ENCODE results near the gene URAD.
"Not testable (repeated sequence)": the region's sequence is repeated elsewhere in the genome, so short reads cannot be mapped to it uniquely, and the experiment has no call there.

The URAD gene, protein sequence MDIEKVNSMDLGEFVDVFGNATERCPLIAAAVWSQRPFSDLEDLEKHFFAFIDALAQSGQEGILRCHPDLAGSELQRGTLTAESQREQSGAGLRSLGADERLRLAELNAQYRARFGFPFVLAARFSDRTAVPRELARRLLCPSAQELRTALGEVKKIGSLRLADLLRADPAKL

DNA sequence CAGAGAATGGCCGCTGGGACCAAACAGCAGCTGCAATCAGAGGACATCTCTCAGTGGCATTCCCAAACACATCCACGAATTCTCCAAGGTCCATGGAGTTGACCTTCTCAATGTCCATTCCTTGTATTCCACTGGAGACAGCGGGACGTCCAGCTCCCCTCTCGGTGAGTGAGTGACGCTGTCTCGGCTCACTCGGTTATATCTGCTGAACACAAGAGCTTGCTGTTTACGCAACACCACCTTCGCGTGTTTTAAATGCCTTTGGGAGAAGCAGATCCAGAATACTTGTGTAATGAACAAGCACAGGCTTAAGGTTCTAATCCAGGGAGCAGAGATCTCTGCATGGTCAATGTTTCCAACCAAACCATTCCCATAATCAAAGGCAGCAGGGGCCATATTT is at the start of gene URAD:
TSS of gene URAD (minus strand) at position 174 of the 400 bp plus-strand sequence. CDS start at position 118, 56 bp downstream.
- no peak within 1 kb of the TSS for H3K27ac Mint-ChIP-seq
- H3K27me3 Mint-ChIP-seq, result peaks cover 8% of the 10 kb centered on the region
- no peaks in the 10 kb centered on the region for H3K4me1 Mint-ChIP-seq (ENCODE audit: low read depth)
- H3K36me3 Mint-ChIP-seq (ENCODE audit: low read depth), result no peaks in the 10 kb centered on the region
- H3K9me3 Mint-ChIP-seq, result no peaks in the 10 kb centered on the region
- no peak within 1 kb of the TSS for H3K4me3 Mint-ChIP-seq
- intact Hi-C loops (cut with micrococcal nuclease), result loop anchor here (10.0 kb wide), 1 partner anchor 1014 kb away; no protein-coding TSS in a partner anchor

DNA sequence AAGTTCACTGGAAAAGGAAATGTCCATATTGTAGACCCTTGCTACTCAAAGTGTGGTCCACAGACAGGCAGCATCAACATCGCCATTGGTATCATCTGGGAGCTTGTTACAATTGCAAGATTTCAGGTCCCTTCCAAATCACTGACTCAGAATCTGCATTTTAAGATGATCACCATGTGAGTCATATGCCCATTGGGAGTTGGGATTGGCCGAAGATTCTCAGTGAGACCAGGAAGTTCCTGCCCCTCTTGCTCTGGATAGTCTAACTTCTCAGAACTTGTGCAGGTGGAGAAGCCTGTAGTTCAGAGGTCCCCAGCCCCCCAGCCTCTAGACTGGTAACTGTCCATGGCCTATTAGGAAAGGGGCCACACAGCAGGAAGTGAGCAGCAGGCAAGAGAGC is 48.9 kb upstream of the URAD start:
- H3K4me1 Mint-ChIP-seq (ENCODE audit: low read depth), result peaks cover 72% of the 10 kb centered on the region
- intact Hi-C loops (cut with micrococcal nuclease), result no loop called here
- H3K9me3 Mint-ChIP-seq, result no peaks in the 10 kb centered on the region
- H3K4me3 Mint-ChIP-seq, result no peak overlapping the region
- peak overlapping the region; percentile 45 for H3K27ac Mint-ChIP-seq
- H3K36me3 Mint-ChIP-seq (ENCODE audit: low read depth), result no peaks in the 10 kb centered on the region
- H3K27me3 Mint-ChIP-seq, result no peaks in the 10 kb centered on the region

DNA sequence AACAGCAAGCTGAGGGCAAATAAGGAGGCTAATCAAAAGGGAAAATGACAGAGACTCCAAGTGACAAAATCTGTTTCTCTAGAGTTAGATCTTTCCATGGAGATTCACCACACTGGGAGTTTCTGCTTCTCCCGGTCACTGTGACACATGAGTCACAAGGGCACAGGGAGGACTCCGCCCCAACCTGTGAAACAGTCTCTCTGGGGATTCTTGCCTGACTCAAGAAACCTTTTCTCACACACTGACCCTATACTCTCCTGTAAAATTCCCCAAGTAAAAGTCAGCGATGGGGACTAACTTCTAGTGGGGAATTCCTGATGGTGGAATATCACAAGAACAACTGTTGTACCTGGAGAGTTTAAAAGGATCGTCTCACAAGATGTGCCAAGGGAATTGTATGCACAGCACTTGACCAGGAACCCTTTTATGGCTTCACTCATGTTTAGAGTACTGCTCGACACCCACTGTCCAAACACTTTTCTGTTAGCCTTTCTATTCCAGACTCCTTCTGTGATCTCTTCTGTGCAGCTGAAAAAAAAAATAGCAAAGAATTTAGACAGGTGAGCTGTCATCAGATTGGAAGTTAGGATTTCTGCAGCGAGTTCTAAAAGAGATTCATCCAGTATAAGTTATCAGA is 46.8 kb upstream of the URAD start:
- H3K27me3 Mint-ChIP-seq, result no peaks in the 10 kb centered on the region
- H3K27ac Mint-ChIP-seq, result peak overlapping the region; percentile 52
- intact Hi-C loops (cut with micrococcal nuclease), result no loop called here
- H3K36me3 Mint-ChIP-seq (ENCODE audit: low read depth), result no peaks in the 10 kb centered on the region
- peaks cover 76% of the 10 kb centered on the region for H3K4me1 Mint-ChIP-seq (ENCODE audit: low read depth)
- H3K4me3 Mint-ChIP-seq, result no peak overlapping the region
- H3K9me3 Mint-ChIP-seq, result no peaks in the 10 kb centered on the region

DNA sequence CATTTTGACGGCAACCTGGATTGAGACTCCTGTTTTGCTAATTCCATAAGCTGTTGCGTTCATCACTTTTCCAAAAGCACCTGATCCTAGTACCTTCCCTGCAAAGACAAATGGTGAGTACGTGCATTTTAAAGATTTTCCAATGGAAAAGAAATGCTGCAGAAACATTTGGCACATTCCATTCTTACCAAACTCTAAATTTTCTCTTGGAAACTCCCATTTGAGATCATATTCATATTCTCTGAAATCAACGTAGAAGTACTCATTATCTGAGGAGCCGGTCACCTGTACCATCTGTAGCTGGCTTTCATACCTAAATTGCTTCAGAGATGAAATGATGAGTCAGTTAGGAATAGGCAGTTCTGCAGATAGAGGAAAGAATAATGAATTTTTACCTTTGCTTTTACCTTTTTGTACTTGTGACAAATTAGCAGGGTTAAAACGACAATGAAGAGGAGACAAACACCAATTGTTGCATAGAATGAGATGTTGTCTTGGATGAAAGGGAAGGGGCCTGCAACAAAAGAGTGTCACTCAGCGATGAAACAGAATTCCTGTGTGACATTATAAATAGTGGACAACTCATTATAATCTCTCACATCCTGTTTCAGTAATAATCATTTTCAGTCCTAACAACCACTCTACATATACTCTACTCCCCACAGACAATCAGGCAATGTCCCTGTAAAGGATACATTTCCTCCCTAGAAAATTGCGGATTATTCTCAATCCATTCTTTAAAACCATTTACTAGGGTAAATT is 45.6 kb upstream of the URAD start:
- Mint-ChIP-seq H3K27me3 (no peaks in the 10 kb centered on the region), H3K4me3 (no peak overlapping the region), H3K27ac (peak overlapping the region; percentile 52), H3K4me1 (ENCODE audit: low read depth) (peaks cover 83% of the 10 kb centered on the region), H3K36me3 (ENCODE audit: low read depth) (no peaks in the 10 kb centered on the region), H3K9me3 (no peaks in the 10 kb centered on the region)
- intact Hi-C loops (cut with micrococcal nuclease), result no loop called here

DNA sequence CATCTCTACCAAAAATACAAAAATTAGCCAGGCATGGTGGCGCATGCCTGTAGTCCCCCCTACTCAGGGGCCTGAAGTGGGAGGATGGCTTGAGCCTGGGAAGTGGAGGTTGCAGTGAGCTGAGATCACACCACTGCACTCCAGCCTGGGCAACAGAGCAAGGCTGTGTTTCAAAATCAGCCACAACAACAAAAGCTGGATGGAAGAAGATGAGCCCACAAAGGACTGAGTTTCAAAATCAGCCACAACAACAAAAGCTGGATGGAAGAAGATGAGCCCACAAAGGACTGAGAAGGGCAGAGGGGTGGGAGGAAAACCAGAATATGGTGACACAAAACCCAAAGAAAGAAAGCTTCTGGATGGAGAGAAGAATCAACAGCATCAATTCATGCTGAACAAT is 43.9 kb upstream of the URAD start:
- H3K9me3 Mint-ChIP-seq; intact Hi-C loops (cut with micrococcal nuclease); H3K27me3 Mint-ChIP-seq; H3K36me3 Mint-ChIP-seq (ENCODE audit: low read depth); H3K4me3 Mint-ChIP-seq: not testable (repeated sequence)
- Mint-ChIP-seq H3K4me1 (ENCODE audit: low read depth) (peaks cover 75% of the 10 kb centered on the region), H3K27ac (peak overlapping the region; percentile 92)

DNA sequence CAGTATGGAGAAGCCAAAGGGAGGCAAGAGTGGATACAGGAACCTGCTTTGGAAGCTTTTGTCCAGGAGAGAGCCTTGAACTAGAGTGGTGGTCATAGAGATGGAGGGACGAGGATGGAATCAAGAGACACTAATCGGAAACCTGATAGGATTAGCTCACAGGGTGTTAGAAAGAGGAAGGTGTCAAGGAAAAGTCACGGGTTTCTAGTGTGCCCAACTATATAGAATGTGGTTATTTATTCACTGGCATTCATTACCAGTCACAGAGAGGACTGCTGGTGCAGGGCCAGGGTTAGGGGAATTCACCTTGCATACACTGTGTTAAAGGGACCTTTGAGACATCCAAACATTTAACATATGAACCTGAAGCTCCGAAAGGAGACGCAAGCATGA is 43.4 kb upstream of the URAD start:
- no peaks in the 10 kb centered on the region for H3K9me3 Mint-ChIP-seq
- H3K4me3 Mint-ChIP-seq, result peak overlapping the region; percentile 50

DNA sequence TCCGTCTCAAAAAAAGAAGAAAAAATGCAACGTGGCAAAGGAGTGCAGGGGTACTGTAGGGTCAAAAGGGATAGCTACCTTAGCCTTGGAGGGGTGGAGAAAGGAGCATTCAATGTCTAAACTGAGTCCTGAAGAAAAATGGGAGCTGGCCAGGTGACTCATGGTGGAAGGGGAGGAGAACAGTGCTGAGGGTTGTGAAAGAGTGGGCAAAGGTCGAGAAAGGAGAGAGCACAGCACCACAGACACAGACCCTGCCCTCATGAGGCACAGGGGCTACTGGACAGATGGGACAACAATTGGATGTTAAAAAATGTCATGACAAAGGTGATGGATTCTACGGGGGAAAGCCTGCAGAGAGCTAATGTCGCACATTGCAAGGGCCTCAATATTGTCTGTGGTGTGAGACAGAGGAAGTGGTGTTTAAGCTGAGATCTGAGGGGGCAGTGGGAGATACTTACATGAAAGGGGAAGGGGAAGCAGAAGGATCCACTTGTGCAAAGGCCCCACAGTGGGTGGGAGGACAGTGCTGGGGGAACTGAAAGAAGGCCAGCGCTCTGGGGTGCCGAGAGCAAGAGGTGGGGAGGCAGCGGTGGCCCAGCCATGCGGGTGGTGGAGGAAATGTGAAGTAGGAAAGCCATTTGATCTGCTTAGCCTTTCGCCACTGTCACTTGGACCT is 42.9 kb upstream of the URAD start:
- H3K27ac Mint-ChIP-seq, result peak overlapping the region; percentile 92
- intact Hi-C loops (cut with micrococcal nuclease), result no loop called here
- no peaks in the 10 kb centered on the region for H3K9me3 Mint-ChIP-seq
- peak overlapping the region; percentile 50 for H3K4me3 Mint-ChIP-seq
- no peaks in the 10 kb centered on the region for H3K27me3 Mint-ChIP-seq
- no peaks in the 10 kb centered on the region for H3K36me3 Mint-ChIP-seq (ENCODE audit: low read depth)
- H3K4me1 Mint-ChIP-seq (ENCODE audit: low read depth), result peaks cover 70% of the 10 kb centered on the region

More for the DNA sequence above, 43.4 kb upstream of the URAD start:
- H3K4me1 Mint-ChIP-seq (ENCODE audit: low read depth), result peaks cover 71% of the 10 kb centered on the region
- H3K27me3 Mint-ChIP-seq, result no peaks in the 10 kb centered on the region
- H3K36me3 Mint-ChIP-seq (ENCODE audit: low read depth), result no peaks in the 10 kb centered on the region
- peak overlapping the region; percentile 92 for H3K27ac Mint-ChIP-seq
- intact Hi-C loops (cut with micrococcal nuclease), result no loop called here

DNA sequence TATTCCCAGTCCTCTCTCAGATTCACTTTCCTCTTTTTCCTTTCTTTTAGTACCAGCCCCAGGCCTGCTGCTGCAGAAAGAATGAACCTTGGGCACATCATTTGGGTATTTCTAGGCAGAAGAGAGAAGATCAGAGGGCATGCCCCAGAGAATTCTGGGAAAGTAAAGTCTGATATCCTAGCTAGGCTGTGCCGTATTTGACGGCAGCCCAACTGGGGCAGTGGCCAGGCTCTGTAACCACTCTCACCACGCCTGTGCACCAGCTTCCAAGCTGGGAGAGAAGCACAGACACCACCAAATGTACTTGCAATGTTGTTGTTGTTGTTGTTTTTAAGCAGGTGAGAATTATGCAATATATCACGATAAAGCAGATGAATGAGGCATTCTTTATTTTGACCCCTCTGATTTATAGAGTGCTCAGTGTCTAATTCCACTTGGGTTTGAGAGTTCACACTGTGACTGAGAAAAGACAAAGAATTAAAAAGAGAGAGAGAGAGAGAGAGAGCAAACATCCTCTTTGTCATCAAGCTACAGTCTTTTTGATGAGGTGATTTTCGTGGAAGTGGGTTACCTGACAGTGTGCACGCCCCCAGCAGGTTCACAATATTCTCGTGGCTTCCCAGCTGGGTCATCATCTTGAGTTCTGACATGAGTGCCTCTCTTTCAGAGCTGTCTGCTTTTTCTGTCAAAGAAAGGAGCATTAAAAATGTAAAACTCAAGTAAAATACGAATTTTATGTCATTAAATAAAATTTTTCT is 39.3 kb upstream of the URAD start:
- Mint-ChIP-seq H3K27ac (no peak overlapping the region), H3K9me3 (no peaks in the 10 kb centered on the region), H3K27me3 (no peaks in the 10 kb centered on the region), H3K4me3 (no peak overlapping the region), H3K4me1 (ENCODE audit: low read depth) (peaks cover 43% of the 10 kb centered on the region), H3K36me3 (ENCODE audit: low read depth) (no peaks in the 10 kb centered on the region)
- intact Hi-C loops (cut with micrococcal nuclease), result no loop called here

DNA sequence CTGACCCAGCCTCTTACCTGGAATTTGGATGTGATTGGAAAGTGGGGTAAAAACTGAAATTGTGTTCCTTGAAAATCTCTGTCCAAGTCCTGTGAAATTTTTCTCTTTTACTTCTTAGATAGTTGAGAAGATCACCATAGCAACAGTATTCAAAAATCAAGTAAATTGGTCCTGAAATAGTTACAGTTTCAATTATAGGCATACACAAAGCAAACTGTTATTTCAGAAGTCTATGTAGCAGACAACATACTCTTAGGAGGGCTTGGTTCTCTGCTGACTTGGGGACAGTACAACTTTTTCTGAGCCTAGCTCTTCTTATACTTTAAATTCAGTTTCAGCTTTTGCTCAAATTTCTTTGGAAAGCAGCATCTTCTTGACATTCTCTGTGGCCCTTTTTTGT is 38.6 kb upstream of the URAD start:
- H3K4me1 Mint-ChIP-seq (ENCODE audit: low read depth), result peaks cover 43% of the 10 kb centered on the region
- H3K9me3 Mint-ChIP-seq, result no peaks in the 10 kb centered on the region
- no peak overlapping the region for H3K4me3 Mint-ChIP-seq
- no peaks in the 10 kb centered on the region for H3K27me3 Mint-ChIP-seq
- intact Hi-C loops (cut with micrococcal nuclease), result no loop called here
- no peaks in the 10 kb centered on the region for H3K36me3 Mint-ChIP-seq (ENCODE audit: low read depth)
- H3K27ac Mint-ChIP-seq, result no peak overlapping the region

DNA sequence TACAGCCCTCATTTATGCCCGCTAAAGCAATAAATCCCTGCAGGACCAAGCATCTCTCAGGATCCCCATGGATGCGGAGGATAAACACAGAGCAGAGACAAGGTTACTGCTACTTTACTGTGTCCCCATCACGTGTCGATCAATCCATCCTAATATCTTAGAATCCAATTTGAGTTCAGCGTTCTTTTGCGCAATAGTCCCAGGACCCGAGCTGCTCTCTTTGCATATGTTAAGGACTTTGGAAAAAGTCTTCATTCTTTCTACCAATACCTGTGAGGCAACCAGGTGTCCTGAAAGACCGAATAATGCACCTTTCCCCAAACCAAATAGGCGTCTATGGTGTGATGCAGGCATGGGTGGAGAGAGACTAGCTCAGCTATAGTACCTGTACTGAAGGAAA is 38.0 kb upstream of the URAD start:
- peaks cover 37% of the 10 kb centered on the region for H3K4me1 Mint-ChIP-seq (ENCODE audit: low read depth)
- no peaks in the 10 kb centered on the region for H3K9me3 Mint-ChIP-seq
- no peaks in the 10 kb centered on the region for H3K27me3 Mint-ChIP-seq
- H3K4me3 Mint-ChIP-seq, result no peak overlapping the region
- intact Hi-C loops (cut with micrococcal nuclease), result no loop called here
- no peaks in the 10 kb centered on the region for H3K36me3 Mint-ChIP-seq (ENCODE audit: low read depth)
- no peak overlapping the region for H3K27ac Mint-ChIP-seq

DNA sequence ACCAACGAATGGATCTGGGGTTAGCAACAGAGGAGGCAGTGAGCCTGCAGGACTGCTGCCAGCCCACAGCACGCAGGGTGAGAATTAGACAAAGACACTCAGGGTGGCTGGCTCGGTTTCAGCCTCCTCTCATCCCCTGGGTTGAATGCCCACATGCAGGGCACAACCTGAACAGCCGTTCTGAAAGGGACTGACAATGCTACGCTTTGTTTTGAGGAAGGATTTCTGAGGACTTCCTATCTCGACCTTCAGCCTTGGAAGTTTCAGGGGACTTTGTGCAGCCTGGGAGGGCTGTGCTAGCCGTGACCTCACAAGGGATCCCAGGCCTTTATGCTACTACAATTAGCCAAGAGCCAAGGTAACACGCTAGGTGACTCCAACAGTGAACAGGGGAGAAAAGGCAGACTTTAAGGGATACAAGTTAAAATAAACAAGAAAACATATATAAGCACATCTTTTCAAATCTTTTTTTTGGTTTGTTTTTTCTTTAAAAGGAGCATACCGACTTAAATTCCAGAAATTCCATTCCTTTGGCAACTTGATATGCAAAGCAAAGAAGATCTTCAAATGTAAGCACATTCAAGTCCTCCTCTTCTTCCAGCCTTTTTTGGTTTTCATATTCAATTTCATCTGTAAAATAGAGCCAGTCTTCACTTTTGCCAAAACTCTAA is 34.5 kb upstream of the URAD start:
- H3K36me3 Mint-ChIP-seq (ENCODE audit: low read depth), result no peaks in the 10 kb centered on the region
- H3K4me1 Mint-ChIP-seq (ENCODE audit: low read depth), result peaks cover 20% of the 10 kb centered on the region
- peak overlapping the region; percentile 53 for H3K27ac Mint-ChIP-seq
- intact Hi-C loops (cut with micrococcal nuclease), result no loop called here
- H3K27me3 Mint-ChIP-seq, result no peaks in the 10 kb centered on the region
- no peak overlapping the region for H3K4me3 Mint-ChIP-seq
- no peaks in the 10 kb centered on the region for H3K9me3 Mint-ChIP-seq

DNA sequence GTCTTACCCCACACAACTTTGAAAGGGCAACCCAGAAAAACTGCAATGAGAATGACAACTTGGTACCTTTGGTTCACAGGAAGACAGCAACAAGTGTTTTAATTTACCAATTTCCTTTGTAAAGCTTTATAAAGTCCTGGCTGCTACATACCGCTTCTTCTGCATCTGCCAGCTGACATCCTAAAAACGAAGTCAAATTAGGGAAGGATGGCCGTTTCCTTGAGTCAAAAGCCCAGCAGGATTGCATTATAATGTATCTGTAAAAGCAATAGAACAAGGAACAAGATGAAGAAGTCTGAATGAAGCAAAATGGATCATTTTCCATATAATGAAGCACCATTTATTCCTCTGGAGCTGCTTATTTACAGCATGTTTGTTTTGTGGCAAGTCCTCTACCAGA is 25.8 kb upstream of the URAD start:
- Mint-ChIP-seq H3K36me3 (ENCODE audit: low read depth) (no peaks in the 10 kb centered on the region), H3K4me1 (ENCODE audit: low read depth) (peaks cover 16% of the 10 kb centered on the region), H3K9me3 (no peaks in the 10 kb centered on the region), H3K27me3 (no peaks in the 10 kb centered on the region), H3K4me3 (no peak overlapping the region), H3K27ac (no peak overlapping the region)
- intact Hi-C loops (cut with micrococcal nuclease), result no loop called here

DNA sequence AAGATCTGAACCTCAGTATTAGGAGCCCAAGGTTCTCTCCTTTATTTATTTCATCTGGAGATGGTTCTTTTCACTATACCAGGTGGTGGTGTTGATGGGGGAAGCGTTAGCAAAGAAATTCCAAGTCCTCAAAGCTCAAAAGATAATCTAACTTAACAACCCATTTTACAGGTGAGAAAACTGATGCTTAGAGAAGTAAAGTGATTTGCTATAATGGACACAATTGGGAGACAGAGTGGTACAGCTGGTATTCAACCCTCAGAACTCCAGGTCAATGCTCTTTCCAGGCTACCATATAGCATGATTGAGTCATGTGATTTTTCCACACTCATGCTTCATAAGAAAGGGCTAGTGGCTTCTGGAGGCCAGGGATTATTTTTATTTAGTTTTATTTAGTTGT is 25.0 kb upstream of the URAD start:
- no peak overlapping the region for H3K27ac Mint-ChIP-seq
- intact Hi-C loops (cut with micrococcal nuclease), result no loop called here

More for the DNA sequence above, 25.0 kb upstream of the URAD start:
- no peaks in the 10 kb centered on the region for H3K36me3 Mint-ChIP-seq (ENCODE audit: low read depth)
- no peaks in the 10 kb centered on the region for H3K27me3 Mint-ChIP-seq
- H3K9me3 Mint-ChIP-seq, result no peaks in the 10 kb centered on the region
- H3K4me3 Mint-ChIP-seq, result no peak overlapping the region
- H3K4me1 Mint-ChIP-seq (ENCODE audit: low read depth), result peaks cover 21% of the 10 kb centered on the region
